ENCODE data around the gene NAPEPLD.
"Not testable (repeated sequence)": the region's sequence is repeated elsewhere in the genome, so short reads cannot be mapped to it uniquely, and the experiment has no call there.

Gene NAPEPLD

DNA sequence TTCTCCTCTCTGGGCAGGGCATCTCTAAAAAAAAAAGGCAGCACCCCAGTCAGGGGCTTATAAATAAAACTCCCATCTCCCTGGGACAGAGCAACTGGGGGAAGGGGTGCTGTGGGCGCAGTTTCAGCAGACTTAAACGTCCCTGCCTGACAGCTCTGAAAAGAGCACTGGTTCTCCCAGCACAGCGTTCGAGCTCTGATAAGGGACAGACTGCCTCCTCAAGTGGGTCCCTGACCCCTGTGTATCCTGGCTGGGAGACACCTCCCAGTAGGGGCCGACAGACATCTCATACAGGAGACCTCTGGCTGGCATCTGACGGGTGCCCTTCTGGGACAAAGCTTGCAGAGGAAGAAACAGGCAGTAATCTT, 42.2 kb downstream of the NAPEPLD start:
- DNase-seq (ENCODE audit: low read depth) = not testable (repeated sequence)

DNA sequence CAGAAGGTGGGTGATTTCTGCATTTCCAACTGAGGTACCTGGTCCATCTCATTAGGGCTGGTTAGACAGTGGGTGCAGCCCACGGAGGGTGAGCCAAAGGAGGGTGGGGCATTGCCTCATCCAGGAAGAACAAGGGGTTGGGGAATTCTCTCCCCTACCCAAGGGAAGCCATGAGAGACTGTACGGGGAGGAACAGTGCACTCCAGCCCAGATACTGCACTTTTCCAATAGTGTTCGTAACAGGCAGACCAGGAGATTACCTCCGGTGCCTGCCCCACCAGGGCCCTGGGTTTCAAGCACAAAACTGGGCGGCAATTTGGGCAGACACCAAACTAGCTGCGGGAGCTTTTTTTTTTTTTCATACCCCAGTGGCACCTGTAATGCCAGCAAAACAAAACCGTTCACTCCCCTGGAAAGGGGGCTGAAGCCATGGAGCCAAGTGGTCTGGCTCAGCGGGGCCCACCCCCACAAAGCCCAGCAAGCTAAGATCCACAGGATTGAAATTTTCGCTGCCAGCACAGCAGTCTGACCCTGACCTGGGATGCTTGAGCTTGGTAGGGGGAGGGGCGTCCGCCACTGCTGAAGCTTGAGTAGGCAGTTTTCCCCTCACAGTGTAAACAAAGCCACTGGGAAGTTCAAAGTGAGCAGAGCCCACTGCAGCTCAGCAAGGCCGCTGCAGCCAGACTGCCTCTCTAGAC, 42.7 kb downstream of the NAPEPLD start:
- no peak for DNase-seq (ENCODE audit: low read depth)

DNA sequence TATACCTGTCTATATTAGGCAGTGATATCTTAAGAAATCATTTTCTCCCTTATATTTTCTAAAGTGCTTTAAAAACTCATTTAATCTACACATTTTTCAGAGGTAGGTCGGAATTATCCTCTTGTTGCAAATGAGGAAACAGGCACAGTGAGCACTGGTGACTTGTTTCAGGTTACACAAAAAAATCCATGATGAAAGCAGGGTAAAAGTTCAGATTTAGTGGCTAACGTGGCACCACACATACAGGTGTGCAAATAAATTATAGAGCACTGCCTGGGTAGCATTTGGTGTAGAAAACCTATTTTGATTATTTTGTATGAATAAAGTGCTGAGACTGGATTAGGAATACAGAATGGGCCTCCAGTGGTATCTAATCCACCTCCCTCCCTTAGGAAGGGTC, 47.4 kb downstream of the NAPEPLD start:
- DNase-seq (ENCODE audit: low read depth) = no peak

DNA sequence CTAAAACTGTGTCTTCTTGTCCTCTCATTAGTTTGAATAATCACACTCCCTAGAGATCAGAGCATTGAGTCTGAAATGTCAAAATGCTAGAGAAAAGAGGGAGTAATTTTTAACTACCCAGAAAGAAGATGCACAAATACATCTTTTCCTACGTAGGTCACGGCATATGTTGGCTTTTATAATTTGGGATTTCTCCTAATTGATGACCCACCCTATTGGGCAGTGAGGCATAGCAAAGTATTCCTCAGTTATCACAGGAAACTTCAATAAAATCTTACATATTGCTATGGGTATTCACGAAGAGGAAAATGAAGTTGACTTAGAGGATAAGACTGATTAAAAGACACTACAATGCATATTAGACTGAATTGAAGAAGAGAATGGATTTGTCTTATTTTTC, 48.6 kb downstream of the NAPEPLD start:
- DNase-seq (ENCODE audit: low read depth) = no peak

DNA sequence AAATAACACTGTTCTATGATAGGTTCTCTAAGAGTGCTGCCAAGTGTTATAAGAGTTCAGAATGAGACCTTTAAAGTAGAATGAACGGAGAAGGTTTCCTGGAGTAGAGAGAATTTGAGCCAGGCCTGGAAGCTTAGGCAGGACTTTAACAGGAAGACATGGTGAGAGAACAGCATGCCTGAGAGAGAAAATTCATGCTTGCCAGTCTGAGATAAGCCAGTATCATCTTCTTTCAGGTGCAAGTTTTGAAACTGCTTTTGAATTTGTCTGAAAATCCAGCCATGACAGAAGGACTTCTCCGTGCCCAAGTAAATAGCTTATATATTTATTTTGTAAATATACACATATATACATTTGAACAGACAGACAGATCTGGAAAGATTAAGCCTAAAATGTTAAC, 51.9 kb downstream of the NAPEPLD start:
- DNase-seq (ENCODE audit: low read depth) = no peak

DNA sequence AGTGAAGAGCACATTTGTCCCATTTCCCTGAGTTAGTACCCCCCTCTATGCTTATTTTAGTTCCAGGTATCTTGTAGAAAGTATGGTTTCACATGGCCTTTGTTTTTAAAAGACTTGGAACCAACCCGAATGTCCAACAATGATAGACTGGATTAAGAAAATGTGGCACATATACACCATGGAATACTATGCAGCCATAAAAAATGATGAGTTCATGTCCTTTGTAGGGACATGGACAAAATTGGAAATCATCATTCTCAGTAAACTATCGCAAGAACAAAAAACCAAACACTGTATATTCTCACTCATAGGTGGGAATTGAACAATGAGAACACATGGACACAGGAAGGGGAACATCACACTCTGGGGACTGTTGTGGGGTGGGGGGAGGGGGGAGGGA, 53.3 kb downstream of the NAPEPLD start:
- DNase-seq (ENCODE audit: low read depth) = not testable (repeated sequence)

DNA sequence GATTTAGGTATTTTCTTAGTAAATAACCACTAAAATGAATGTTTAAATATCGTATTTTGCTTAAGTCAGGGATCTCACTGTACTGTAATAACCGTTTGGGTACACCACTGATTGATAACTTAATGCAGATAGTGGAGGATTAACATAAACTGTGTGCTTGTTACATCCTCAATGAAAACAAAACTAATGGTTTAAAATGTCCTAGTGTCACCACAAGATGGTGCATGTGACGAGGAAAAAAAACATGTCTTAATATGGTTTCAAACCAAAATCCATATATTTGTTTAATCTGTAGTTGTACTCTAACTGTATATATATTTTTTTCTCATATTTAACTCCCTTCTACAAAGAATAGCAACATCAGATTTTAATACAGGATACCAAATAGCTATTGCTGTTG, 54.8 kb downstream of the NAPEPLD start:
- no peak for DNase-seq (ENCODE audit: low read depth)

DNA sequence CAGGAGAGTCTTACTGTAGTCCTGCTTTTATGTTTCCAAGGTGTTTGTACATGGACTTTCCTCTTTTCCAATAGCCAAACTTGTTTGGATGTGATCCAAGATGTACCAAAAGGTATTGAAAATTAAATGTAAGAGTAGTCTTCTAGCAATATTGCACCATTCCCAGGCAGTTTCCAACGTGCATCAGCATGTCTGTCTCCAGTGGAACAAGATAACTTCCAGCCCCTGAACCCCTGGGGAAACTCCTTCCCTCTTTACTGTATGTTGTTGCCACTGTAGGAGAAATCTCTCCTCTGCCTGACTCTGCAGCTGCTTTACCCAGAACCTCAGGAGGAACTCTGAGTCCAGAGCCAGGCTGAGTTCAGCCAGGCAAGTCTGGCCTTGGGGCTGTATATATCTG, 55.5 kb downstream of the NAPEPLD start:
- no peak for DNase-seq (ENCODE audit: low read depth)

DNA sequence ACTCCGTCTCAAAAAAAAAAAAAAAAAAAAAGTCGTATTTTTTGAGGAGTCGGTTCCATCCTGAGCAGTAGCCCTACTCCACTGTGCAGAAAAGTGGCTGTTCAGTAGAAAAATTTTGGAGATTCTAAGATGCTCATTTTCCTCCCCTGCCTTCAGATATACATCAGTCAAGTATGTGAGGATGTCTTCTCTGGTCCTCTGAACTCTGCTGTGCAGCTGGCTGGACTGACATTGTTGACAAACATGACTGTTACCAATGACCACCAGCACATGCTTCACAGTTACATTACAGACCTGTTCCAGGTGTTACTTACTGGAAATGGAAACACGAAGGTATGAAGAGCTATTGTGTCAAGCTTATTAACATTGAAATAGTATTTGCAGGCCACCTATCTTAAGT, 56.6 kb downstream of the NAPEPLD start:
- DNase-seq (ENCODE audit: low read depth) = not testable (repeated sequence)

DNA sequence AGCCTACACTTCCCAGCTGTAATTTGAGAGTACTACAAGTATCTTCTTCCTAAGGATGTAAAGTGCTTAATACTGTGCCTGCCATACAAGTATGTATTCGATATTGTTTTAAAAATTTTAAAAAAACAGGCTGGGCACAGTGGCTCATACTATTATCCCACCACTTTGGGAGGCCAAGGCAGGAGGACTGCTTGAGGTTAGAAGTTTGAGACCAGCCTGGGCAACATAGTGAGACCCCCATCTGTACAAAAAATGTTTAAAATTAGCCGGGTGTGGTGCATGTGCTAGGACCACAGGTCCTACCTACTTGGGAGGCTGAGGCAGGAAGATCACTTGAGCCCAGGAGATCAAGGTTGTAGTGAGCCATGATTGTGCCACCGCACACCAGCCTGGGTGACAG, 65.7 kb downstream of the NAPEPLD start:
- DNase-seq (ENCODE audit: low read depth) = no peak

DNA sequence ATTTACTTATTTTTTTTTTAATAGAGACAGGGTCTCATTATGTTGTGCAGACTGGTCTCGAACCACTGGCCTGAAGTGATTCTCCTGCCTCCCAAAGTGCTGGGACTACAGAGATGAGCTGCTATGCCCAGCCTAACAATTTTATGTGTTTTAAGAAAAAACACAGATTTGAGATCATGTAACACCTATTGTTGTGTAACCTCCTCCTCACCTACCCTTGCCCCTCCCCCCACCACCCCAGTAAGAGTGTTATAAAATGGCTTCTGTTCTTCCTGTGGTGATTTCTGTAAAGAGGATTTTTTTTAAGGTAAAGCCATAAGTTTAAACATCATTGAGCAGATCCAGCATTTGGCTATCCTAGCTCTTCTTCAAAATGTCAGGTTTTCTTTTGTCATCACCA, 66.4 kb downstream of the NAPEPLD start:
- DNase-seq (ENCODE audit: low read depth) = no peak

DNA sequence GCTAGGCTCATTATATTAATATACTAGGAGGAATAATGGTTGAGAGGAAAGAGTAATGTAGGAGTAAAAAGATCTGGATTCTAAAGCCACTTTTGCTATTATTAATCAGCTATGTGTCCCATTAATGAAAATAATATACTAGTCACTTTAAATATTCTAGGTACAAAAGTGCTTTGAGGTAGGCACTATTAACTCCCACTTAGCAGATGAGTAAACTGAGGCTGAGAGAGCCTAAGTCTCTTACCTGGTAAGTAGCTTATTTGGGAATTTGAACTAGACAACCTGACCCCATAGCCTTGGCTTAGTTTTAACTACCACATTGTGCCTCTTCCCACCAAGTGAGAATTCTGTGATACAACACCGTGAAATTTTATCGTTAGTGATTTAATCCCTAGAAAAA, 68.0 kb downstream of the NAPEPLD start:
- DNase-seq (ENCODE audit: low read depth) = no peak

DNA sequence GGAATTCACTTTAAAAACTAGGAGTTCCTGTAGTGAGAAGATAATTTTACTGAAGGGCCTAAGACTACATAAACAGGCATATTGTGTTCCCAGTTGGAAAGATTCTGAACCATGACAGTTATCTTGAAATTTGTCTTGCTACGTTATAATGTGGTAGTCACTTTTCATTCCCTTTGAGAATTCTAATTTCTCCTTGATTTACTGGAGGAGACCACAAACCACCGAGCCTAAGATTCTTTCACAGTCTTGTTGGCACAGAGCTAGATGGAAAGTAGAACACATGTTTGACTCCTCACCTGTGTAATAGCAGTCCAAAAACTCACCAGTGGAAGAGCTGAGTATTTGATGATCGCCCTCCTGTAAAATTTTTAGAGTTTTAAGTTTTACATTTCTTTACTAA, 69.1 kb downstream of the NAPEPLD start:
- DNase-seq (ENCODE audit: low read depth) = no peak

DNA sequence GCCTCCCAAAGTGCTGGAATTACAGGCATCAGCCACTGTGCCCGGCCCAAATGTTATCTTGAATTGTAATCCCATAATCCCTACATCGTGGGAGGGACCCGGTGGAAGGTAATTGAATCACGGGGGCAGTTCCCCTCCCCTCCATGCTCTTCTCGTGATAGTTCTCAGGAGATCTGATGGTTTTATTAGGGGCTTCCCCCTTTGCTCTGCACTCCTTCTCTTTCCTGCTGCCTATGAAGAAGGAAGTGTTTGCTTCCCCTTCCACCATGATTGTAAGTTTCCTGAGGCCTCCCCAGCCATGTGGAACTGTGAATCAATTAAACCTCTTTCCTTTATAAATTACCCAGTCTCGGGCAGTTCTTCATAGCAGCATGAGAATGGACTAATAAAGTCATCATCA, 70.7 kb downstream of the NAPEPLD start:
- DNase-seq (ENCODE audit: low read depth) = not testable (repeated sequence)

DNA sequence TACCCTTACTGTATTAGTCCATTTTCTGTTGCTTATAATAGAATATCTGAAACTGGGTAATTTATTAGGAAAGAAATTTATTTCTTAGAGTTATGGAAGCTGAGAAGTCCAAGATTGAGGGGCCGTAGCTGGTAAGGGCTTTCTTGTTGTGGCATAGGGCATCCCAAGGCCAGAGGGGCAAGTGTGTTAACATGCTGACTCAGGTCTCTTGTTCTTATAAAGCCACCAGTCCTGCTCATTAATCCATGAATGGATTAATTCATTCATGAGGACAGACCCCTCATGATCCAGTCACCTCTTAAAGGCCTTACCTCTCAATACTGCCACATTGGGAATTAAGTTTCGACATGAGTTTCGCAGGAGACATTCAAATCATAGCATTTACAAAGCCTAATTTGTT, 71.6 kb downstream of the NAPEPLD start:
- DNase-seq (ENCODE audit: low read depth) = no peak

DNA sequence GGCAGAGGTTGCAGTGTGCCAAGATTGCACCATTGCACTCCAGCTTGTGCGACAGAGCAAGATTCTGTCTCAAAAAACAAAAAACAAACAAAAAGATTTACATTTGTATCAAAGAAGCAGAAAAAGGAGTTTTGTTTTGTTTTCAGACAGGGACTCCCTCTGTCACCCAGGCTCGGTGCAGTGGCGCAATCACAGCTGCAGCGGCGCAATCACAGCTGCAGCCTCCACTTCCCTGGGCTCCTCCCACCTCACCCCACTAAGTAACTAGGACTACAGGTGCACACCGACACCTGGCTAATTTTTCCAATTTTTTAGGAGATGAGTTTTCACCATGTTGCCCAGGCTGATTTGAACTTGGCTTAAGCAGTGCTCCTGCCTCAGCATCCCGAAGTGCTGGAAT, 72.1 kb downstream of the NAPEPLD start:
- no peak for DNase-seq (ENCODE audit: low read depth)

DNA sequence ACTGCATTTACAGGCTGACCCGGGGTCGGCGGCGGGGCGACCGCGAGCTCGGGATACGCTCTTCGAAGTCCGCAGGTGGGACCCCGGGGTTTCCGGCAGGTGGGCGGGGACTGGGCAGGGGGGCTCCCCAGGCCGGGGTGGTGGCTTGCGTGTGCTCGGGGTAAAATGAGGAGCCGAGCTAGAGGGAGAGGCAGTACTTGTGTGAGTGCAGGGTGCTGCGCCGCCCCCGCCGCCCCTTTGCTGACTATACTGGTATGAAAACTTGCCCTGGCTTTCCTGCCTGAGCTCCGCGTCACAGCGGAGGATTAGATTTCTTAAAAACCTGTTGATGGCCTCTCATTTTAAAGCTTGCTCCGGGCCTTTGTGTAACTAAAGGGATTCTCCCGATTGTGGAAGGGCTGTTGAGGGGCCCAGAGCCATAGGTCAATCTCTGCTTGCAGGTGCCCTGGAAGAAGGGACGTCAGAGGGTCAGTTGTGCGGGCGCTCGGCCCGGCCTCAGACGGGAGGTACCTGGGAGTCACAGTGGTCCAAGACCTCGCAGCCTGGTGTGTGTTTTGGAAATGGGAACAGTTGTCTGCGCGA, 73.5 kb downstream of the NAPEPLD start:
- no peak for DNase-seq (ENCODE audit: low read depth)

DNA sequence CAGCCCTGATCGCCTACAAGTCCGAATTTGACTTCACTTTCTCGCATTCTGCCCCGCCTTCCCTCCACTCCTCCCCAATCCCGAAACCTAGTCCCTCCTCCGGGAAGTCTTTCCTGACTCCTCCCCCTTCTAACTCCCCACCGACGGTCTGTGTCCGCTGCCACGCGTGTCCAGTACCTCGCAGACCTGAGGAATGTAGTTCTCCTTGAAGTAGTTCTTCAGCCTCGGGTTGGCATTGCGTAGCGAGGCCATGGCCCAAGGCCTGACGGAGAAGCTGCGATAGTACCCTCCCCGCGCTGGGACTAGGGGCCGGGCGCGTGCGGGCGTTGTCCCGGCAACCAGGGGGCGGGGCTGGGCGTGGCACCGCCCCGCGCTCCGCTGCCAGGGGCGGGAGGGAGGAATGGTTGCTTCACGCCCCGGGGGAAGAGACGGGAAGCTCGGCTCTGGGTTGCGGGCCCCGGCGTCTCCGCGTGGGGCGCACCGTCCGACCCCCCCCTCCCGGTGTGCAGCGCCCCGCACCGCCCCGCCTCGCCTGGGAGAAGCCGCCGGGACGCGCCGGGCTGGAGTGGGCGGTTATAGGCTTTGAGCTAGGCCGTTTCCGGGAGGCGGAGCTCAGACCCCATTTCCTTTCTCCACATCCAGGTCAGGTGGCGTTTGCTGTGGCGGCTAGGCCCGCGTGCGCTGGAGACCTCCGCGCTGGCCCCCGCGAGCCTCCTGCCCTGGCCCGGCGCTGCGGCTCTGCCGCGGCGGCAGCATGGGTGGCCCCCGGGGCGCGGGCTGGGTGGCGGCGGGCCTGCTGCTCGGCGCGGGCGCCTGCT, 74.2 kb downstream of the NAPEPLD start, which contains the start of the genes ARMC10 and FBXL13:
TSS of gene ARMC10 (plus strand) at position 622 of the 818 bp plus-strand sequence. CDS start at position 755, 133 bp downstream.
TSS of gene FBXL13 (minus strand) at position 278 of the 818 bp plus-strand sequence.
- DNase-seq (ENCODE audit: low read depth) = peak; percentile 66

DNA sequence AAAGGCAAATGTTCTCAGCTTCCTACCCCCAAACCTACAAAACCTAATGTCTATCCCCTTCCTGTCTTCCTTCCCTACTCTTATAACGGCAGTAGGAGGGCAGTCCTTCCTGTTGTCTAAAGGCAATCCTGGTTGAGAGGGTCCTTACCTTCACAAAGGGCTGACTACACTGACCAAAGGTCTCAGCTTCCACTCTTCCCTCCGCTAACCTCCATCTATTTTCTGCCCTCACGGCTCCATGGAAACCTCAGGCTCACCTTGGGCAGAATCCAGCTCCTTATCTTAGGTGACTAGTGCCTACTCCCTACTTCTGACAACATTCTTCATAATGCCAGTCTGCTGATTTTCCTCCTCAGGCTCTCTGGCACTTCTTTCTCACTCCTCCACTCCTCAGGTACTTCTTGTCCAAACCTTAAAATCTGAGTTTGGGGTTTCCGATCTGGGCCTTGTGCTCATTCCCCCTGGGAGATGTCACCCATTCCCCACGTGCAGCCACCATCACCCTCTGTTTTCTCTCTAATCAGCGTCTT, 74.8 kb downstream of the NAPEPLD start:
- no peak for DNase-seq (ENCODE audit: low read depth)

DNA sequence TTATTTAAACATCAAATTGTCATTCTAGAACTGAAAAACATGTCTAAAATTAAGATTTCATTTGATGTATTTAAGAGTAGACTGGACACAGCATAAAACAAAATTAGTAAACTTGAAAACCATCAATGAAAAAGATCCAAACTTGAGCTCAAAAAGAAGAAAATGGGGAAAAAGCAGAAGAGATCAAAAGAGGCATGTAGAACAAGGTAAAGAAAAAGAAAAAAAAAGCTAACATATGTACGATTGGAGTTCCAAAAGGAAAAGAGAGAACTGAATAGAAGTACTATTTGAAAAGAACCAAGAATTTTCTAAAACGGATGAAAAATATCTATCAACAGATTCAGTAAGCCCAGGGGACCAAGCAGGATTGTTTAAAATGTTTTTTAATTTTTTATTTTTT, 77.9 kb downstream of the NAPEPLD start:
- no peak for DNase-seq (ENCODE audit: low read depth)

DNA sequence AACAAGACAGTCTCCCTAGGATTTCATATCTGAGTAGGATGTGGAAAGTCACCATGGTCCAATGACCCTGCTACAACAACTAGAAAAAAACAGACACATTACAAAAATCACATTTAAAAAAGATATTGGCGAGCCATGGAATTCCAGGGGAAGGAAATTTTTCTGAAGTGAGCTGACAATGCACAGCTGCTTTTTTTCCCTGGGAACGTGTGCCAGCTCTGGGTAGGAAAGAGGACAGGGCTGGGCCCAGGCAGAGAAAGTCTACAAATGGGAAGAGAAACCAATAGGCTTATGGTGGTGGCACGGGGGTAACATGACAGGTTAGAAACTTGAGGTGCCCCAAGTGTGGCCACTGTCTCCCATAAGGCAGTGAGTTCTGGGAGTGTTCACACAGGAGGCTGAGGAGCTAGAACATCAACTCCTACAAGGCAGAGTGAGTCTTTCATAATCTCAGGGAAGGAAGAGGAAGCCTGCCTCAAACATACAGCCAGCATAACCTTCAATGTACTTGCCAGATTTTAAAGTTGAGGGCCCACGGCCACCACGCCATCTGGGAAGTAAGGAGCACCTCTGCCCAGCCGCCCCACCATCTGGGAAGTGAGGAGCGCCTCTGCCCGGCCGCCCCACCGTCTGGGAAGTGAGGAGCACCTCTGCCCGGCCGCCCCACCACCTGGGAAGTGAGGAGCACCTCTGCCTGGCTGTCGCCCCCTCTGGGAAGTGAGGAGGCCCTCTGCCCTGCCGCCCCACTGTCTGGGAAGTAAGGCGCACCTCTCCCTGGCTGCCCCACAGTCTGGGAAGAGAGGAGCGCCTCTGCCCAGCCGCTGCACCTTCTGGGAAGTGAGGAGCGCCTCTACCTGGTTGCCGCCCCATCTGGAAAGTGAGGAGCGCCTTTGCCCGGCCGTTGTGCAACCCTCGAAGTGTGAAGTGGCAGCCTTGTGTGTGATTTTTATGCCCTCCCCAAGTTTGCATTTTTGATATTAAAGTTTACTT, 80.2 kb downstream of the NAPEPLD start:
- no peak for DNase-seq (ENCODE audit: low read depth)

DNA sequence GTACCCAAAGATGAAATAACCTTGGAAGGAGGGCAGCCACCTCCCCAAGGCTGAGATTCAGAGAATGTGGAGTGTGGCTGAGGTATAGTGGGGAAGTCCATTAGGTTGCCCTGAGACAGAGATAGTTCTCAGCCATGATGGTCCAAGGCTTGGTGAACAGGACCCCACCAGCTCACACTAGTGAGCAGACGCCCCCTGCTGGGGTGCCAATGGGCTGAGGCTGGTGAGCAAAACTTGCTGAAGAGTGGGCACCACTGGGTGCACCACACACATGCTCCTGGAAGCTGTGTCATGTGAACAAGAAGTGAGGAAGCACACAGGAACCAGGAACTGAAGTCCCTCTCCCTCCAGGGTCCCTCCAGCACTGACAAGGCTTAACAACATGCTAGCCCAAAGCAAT, 83.2 kb downstream of the NAPEPLD start:
- DNase-seq (ENCODE audit: low read depth) = no peak
